ENCODE results near the gene TLR2.

The TLR2 gene

GRCh38 chr4:153725136-153725830, 41.2 kb downstream of the TLR2 start:
- no peak overlapping the region for H3K4me3 ChIP-seq
- TF ChIP-seq Cebpa-rat (IDR thresholded peaks at IDR 0.05): no peak
- peak overlapping the region; percentile 89 for H3K4me2 ChIP-seq
- no peaks in the 10 kb centered on the region for H4K20me1 ChIP-seq
- no peaks in the 10 kb centered on the region for H3K9me3 ChIP-seq
- H3K9ac ChIP-seq: no peak overlapping the region
- H3K27ac ChIP-seq: peak overlapping the region; percentile 70
- no peaks in the 10 kb centered on the region; the same call in 1 of the 2 replicates for H3K36me3 ChIP-seq
- H3K27me3 ChIP-seq: no peaks in the 10 kb centered on the region
- H3K4me1 ChIP-seq: peaks cover 64% of the 10 kb centered on the region

GRCh38 chr4:153725831-153726154, 41.7 kb downstream of the TLR2 start:
- peaks cover 69% of the 10 kb centered on the region for H3K4me1 ChIP-seq
- H3K9me3 ChIP-seq: no peaks in the 10 kb centered on the region
- H3K4me2 ChIP-seq: peak overlapping the region; percentile 89
- no peak overlapping the region for H3K9ac ChIP-seq
- H3K36me3 ChIP-seq: no peaks in the 10 kb centered on the region; the same call in 1 of the 2 replicates
- H4K20me1 ChIP-seq: no peaks in the 10 kb centered on the region
- peak overlapping the region; percentile 70 for H3K27ac ChIP-seq
- H3K27me3 ChIP-seq: no peaks in the 10 kb centered on the region
- no peak for TF ChIP-seq Cebpa-rat (IDR thresholded peaks at IDR 0.05)
- H3K4me3 ChIP-seq: no peak overlapping the region

DNA sequence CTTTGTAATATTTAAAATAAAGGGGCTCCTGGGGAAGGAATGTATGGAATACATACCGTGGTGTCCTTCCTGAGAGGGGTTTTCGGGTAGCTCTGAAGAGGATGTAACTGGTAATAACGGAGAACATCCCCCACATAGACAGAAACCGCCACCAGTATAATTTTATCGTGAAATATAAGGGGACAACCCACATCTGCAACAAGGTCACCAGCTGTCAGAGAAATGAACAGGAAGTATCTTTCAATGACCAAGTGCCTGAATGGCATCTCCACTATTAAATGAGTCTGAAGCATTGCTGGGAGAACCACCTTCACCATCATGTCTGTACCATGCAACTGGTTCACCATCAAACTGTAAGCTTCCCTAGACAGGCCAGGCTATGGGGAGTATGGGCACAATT, 44.1 kb downstream of the TLR2 start:
- peak overlapping the region; percentile 70 for H3K27ac ChIP-seq
- H3K36me3 ChIP-seq: no peaks in the 10 kb centered on the region; the same call in 1 of the 2 replicates
- no peaks in the 10 kb centered on the region for H4K20me1 ChIP-seq
- H3K4me1 ChIP-seq: peaks cover 93% of the 10 kb centered on the region
- TF ChIP-seq Cebpa-rat (IDR thresholded peaks at IDR 0.05): no peak
- H3K27me3 ChIP-seq: no peaks in the 10 kb centered on the region
- no peaks in the 10 kb centered on the region for H3K9me3 ChIP-seq
- peak overlapping the region; percentile 51 for H3K9ac ChIP-seq
- H3K4me3 ChIP-seq: peak overlapping the region; percentile 59
- peak overlapping the region; percentile 89 for H3K4me2 ChIP-seq

DNA sequence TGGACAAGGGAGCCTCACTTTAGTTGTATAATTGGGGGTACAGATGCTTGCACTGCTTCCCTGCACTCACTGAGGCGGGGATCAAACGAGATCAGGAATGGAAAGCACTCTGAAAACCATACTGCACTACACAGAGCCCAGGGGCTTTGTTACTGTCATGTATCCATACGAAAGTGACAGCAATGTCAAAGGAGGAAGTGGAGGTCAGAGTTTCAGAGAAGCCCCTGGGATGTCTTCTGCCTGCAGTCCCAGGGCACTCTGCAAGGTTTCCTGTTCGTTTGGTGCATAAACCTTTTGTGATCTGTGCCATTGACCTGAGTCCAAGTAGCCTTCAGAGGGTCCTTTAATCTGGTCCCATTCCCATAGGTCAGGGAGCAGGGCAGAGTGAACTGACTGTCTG, 44.6 kb downstream of the TLR2 start:
- Histone ChIP-seq H3K4me3 (peak overlapping the region; percentile 59), H3K4me2 (peak overlapping the region; percentile 89), H3K27ac (peak overlapping the region; percentile 70)

GRCh38 chr4:153729895-153730294, 45.8 kb downstream of the TLR2 start:
- Histone ChIP-seq H3K4me3 (no peak overlapping the region), H3K36me3 (no peaks in the 10 kb centered on the region), H3K4me2 (peak overlapping the region; percentile 89), H3K27ac (peak overlapping the region; percentile 70), H3K9me3 (no peaks in the 10 kb centered on the region), H4K20me1 (no peaks in the 10 kb centered on the region), H3K9ac (0 out of 2 replicates have a peak overlapping the region, but pooled peaks have one; percentile 28), H3K27me3 (no peaks in the 10 kb centered on the region), H3K4me1 (peaks cover 93% of the 10 kb centered on the region)
- TF ChIP-seq Cebpa-rat (IDR thresholded peaks at IDR 0.05): no peak

More for the DNA sequence above, 44.6 kb downstream of the TLR2 start:
- H3K36me3 ChIP-seq: no peaks in the 10 kb centered on the region; the same call in 1 of the 2 replicates
- no peaks in the 10 kb centered on the region for H3K27me3 ChIP-seq
- H3K4me1 ChIP-seq: peaks cover 97% of the 10 kb centered on the region
- peak overlapping the region; percentile 51; the same call in 1 of the 2 replicates for H3K9ac ChIP-seq
- H3K9me3 ChIP-seq: no peaks in the 10 kb centered on the region
- TF ChIP-seq Cebpa-rat (IDR thresholded peaks at IDR 0.05): no peak
- H4K20me1 ChIP-seq: no peaks in the 10 kb centered on the region

GRCh38 chr4:153731239-153731638, 47.2 kb downstream of the TLR2 start:
- no peak for TF ChIP-seq Cebpa-rat (IDR thresholded peaks at IDR 0.05)
- peak overlapping the region; percentile 89 for H3K4me2 ChIP-seq
- peak overlapping the region; percentile 76 for H3K27ac ChIP-seq
- H3K36me3 ChIP-seq: no peaks in the 10 kb centered on the region
- peaks cover 86% of the 10 kb centered on the region for H3K4me1 ChIP-seq
- H3K27me3 ChIP-seq: no peaks in the 10 kb centered on the region
- H3K9ac ChIP-seq: no peak overlapping the region
- no peaks in the 10 kb centered on the region for H3K9me3 ChIP-seq
- H4K20me1 ChIP-seq: no peaks in the 10 kb centered on the region
- H3K4me3 ChIP-seq: no peak overlapping the region

- Histone ChIP-seq H3K4me1 (peaks cover 59% of the 10 kb centered on the region), H3K9me3 (peaks cover 15% of the 10 kb centered on the region), H3K36me3 (no peaks in the 10 kb centered on the region), H3K27ac (no peak overlapping the region), H3K27me3 (no peaks in the 10 kb centered on the region), H3K4me3 (no peak overlapping the region), H3K4me2 (no peak overlapping the region), H4K20me1 (no peaks in the 10 kb centered on the region), H3K9ac (no peak overlapping the region)
- no peak for TF ChIP-seq Cebpa-rat (IDR thresholded peaks at IDR 0.05)
Observed at GRCh38 chr4:153733751-153734448, 49.8 kb downstream of the TLR2 start.

- H3K9ac ChIP-seq: no peak overlapping the region
- no peaks in the 10 kb centered on the region for H4K20me1 ChIP-seq
- no peak overlapping the region for H3K27ac ChIP-seq
- H3K36me3 ChIP-seq: peaks cover 4% of the 10 kb centered on the region; the same call in 1 of the 2 replicates
- H3K4me1 ChIP-seq: peaks cover 39% of the 10 kb centered on the region
- H3K9me3 ChIP-seq: peaks cover 27% of the 10 kb centered on the region
- no peak for TF ChIP-seq Cebpa-rat (IDR thresholded peaks at IDR 0.05)
- no peak overlapping the region for H3K4me2 ChIP-seq
- no peaks in the 10 kb centered on the region for H3K27me3 ChIP-seq
- no peak overlapping the region for H3K4me3 ChIP-seq
Observed at GRCh38 chr4:153735906-153736461, 51.9 kb downstream of the TLR2 start.

- H3K9me3 ChIP-seq: peaks cover 50% of the 10 kb centered on the region
- peak overlapping the region; percentile 5; the same call in 1 of the 2 replicates for H3K4me3 ChIP-seq
- no peak overlapping the region for H3K9ac ChIP-seq
- H3K4me2 ChIP-seq: peak overlapping the region; percentile 40
- H3K27ac ChIP-seq: no peak overlapping the region
- no peaks in the 10 kb centered on the region for H3K27me3 ChIP-seq
- peaks cover 23% of the 10 kb centered on the region for H3K4me1 ChIP-seq
- no peaks in the 10 kb centered on the region for H4K20me1 ChIP-seq
- TF ChIP-seq Cebpa-rat (IDR thresholded peaks at IDR 0.05): no peak
- H3K36me3 ChIP-seq: peaks cover 6% of the 10 kb centered on the region; the same call in 1 of the 2 replicates
Observed at GRCh38 chr4:153741541-153741940, 57.5 kb downstream of the TLR2 start.

DNA sequence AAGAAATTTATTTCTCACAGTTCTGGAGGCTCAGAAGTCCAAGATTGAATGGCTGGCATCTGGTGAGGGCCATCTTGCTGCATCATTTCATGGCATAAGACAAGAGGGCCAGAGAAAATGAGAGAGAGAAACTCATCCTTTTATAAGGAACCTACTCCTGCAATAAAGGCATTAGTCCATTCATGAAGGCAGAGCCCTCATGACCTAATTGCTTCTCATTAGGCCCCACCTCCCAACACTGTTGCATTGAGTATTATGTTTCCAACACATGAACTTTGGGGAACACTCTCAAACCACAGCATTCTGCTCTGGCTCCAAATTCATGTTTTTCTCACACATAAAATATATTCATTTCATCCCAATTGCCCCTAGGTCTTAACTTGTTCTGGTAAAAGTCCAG, 61.6 kb downstream of the TLR2 start:
- H3K4me3 ChIP-seq: no peak overlapping the region

More for the DNA sequence above, 61.6 kb downstream of the TLR2 start:
- TF ChIP-seq Cebpa-rat (IDR thresholded peaks at IDR 0.05): no peak
- H4K20me1 ChIP-seq: no peaks in the 10 kb centered on the region
- no peak overlapping the region for H3K4me2 ChIP-seq
- H3K9ac ChIP-seq: no peak overlapping the region
- peaks cover 64% of the 10 kb centered on the region for H3K4me1 ChIP-seq
- H3K36me3 ChIP-seq: peaks cover 5% of the 10 kb centered on the region; the same call in 1 of the 2 replicates
- no peak overlapping the region for H3K27ac ChIP-seq
- H3K9me3 ChIP-seq: peaks cover 28% of the 10 kb centered on the region
- no peaks in the 10 kb centered on the region for H3K27me3 ChIP-seq

Data from BLaER1 (cell line).